GM19455 (cell line): ENCODE data around the gene RHCE.
"Not testable (repeated sequence)": the region's sequence is repeated elsewhere in the genome, so short reads cannot be mapped to it uniquely, and the experiment has no call there.

ENCODE experiments used
- ATAC-seq: cut with Tn5 transposase; IDR thresholded peaks from one replicate; pipeline ENCODE4 v1.9.1; 2021; ENCODE audit not compliant: unreplicated experiment

The RHCE gene

GRCh38 chr1:25402947-25403803 lies 17.4 kb downstream of the RHCE start:
- not testable (repeated sequence) for ATAC-seq

DNA sequence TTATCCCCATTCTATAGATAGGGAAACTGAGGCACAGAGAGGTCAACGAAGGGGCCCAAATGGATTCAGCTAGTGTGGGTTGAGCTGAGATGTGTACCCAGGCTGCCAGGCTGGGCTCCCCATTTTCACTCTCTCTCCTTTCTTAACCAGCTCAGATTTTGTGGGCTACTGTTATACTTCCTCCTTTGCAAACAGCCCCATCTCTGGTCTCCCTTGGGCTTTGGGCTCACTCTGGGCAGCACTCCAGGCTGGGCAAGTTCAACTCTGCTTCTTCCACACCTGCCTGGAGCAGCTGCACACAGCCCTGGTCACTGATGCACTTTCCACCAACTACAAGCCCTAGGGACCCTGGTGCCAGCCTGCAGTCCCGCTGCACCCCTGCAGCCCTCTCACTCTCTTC lies 22.5 kb downstream of the RHCE start:
- not testable (repeated sequence) for ATAC-seq

DNA sequence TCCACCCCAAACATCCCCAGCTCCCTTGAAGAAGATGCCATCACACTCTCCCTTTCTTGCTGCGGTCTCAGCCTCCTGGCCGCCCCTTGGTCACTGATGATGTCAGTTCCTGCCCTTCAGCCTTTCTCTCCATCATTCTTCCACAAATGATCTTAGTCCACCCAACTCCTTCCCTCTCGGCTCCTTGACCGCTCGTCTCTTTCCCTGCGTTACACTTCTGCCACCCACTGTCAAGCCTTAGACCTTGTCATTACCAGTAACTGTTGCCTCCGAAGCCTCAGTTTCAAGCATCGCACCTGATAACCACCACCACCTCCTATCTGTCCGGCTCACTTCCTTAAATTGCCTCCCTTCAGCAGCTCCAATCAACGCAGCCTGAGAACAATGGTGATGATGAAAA lies 23.1 kb downstream of the RHCE start:
- not testable (repeated sequence) for ATAC-seq

DNA sequence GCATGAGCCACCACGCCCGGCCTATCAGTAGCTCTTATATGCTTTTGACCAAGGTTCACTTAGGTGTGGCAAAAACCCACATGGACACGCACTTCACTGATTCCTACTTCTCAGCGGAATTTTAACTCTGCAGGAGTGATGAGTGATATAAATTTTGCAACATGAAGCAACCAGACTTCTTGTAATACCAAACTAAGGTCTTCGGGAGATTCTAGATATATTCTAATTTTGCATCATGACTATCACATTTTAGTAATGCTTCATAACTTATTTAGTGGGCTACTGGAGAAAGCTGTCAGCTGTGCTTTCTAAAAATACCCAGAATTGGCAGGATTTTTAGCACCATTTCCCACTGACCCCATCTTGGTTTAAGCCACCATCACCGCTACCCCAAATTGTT lies 27.8 kb downstream of the RHCE start:
- no peak for ATAC-seq

GRCh38 chr1:25389721-25390120 lies 30.9 kb downstream of the RHCE start:
- ATAC-seq = not testable (repeated sequence)

GRCh38 chr1:25388691-25389090 lies 31.9 kb downstream of the RHCE start:
- ATAC-seq = not testable (repeated sequence)

DNA sequence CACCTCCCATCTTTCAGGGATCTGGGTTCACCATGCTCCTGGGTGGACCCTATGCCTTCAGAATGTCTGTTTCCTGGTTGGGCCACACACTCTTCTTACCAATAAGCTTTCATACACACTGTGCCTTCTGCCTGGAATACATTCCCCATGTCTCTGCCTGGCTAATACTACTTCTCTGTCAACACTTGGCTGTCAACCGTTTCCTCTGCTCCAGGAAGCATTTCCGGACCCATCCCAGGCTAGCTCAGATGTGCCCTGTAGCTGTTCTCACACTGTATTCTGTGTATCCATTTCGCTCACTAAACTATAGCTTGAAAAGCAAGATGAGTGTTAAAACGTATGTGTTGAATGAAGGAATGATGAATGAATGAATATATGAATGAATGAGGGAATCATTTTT lies 33.5 kb downstream of the RHCE start:
- not testable (repeated sequence) for ATAC-seq

DNA sequence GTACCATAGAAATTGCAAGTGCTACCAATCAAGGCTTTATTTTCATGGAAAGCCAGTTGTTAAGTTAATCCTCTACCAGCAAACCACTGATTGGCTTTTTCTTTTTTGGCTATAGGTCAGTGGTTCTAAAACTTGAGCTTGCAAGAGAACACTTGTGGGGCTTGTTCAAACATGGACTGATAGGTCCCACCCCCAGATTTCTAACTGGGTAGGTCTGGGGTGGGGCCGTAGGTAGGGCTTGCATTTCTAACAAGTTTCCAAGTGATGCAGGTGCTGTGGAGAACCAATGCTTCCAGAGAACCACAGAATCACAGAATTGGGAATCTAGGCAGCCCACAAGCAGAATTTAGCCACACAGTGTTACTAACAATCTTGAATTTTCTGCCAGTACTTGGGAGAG lies 36.8 kb downstream of the RHCE start:
- not testable (repeated sequence) for ATAC-seq

DNA sequence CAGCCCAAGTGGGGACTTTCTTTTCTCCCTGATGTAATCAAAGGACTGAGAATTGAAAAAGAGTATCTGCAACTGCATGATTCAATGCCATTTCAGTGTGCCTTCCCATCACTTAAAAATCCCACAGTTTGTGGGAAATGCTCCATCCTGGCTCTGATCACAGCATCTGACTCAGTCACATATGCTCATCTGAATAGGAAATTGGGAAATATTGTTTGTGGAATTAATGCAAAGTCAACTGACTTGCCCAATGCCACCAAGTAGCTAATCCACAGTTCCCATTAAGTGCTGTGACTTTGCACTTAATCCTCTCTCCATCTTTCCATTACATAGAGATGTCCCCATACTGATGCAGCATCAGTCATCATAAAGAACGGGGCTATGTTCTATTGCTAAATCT lies 37.5 kb downstream of the RHCE start:
- not testable (repeated sequence) for ATAC-seq

DNA sequence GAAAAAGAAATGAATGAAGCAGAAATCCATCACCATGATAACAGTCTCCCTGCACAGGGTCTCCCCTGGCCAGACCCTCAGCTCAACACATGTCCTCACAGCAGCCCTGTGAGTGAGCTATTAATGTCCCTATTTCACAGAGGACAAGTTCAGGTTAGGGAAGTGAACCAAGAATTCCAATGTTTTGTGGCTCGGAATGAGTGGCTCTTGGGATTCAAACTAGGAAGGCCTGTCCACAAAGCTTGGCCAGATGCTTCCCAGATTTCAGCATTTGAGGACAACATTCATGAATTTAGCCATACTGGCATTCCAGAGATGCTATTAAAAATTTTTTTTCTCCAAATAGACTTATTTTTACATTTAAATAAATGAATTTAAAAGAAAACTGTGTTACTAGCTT lies 38.1 kb downstream of the RHCE start:
- not testable (repeated sequence) for ATAC-seq

GRCh38 chr1:25378367-25378766 lies 42.3 kb downstream of the RHCE start:
- ATAC-seq = not testable (repeated sequence)

DNA sequence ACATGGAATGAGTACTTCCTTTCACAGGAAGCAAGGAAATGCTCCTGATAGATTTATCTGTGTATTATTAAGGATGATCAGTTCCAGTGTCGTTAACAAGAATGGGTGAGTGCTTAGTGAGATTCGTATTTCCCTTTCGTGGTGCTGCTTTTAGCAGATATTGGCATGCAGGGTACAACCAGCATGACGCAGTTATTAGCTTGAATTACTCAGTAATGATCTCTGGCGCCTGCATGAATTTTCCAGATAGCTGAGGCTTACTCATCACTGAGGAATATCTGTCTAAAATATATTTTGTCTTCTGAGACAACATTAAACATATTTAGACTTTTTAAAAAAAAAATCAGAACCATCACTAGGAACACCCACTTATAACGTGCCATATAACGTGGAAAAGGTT lies 48.9 kb downstream of the RHCE start:
- not testable (repeated sequence) for ATAC-seq

DNA sequence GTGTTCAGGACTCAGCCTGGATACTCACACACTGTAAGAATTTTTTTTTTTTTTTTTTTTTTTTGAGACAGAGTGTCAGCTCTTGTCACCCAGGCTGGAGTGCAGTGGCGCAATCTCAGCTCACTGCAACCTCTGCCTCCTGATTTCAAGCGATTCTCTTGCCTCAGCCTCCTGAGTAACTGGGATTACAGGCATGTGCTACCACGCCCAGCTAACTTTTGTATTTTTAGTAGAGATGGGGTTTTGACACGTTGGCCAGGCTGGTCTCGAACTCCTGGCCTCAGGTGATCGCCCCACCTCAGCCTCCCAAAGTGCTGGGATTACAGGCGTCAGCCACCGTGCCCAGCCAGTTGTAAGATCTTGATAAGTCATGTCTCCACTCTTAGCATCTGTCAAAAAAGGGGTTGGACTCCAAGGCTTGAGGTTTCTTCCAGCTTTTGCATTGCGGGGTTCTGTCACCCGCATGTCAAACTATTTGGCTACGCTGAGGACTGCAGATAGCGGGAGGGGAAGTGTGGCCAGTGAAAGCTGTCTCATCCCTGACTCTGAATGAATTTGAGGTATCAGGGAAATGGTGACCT lies 50.8 kb downstream of the RHCE start:
- not testable (repeated sequence) for ATAC-seq

- no peak for ATAC-seq
Measured at GRCh38 chr1:25369241-25369640, 51.4 kb downstream of the RHCE start.

DNA sequence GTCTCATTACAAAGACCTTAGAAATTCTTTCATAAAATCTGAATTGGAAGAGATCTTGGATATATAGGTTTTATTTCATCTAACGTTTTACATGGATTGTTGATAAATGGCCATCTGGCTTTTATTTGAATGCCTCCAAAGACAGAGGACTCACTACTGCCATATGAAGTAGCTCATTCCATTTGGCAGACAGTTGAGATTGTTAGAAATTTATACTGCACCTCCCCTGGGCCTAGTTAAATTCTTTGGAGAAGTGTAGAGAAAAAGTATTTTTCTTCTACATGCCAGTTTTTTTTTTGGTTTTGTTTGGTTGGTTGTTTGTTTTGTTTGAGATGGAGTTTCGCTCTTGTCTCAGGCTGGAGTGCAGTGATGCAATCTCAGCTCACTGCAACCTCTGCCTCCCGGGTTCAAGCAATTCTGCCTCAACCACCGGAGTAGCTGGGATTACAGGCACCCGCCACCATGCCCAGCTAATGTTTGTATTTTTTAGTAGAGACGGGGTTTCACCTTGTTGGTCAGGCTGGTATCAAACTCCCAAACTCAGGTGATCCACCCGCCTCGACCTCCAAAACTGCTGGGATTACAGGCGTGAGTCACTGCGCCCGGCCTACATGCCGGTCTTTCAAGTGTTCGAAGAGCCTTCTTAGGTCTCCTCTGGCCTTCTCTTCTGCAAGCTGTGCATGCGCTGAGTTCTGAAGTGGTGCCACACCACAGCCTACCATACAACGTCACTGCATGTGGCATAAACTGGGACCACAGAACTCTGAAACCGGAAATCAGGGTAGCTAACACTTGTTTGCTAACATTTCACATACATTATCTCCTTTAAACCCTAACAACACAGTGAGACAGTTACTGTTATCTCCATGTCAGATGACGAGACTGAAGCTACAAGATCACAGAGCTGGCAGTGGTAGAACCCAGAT lies 57.7 kb downstream of the RHCE start:
- not testable (repeated sequence) for ATAC-seq

DNA sequence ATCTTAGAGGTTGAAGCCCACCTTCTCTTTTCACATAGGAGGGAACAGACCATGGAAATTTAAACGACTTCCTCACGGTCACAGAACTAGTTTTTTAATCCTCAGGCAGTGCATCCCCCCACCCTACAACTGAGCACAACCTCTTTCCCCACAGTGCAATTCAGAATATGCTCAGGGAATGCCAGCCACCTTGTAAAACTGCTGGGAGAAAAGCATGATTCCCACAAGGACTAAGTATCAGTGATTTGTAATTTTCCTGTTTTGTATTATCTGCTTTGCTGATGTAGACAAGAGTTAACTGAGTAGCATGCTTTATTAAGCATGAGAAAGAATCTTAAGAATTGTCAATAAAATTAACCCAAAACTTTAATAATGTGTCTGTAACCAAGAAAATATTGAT lies 58.7 kb downstream of the RHCE start:
- ATAC-seq = no peak

- ATAC-seq = no peak
Measured at GRCh38 chr1:25360596-25361581, 59.7 kb downstream of the RHCE start.

GRCh38 chr1:25356848-25357247 lies 63.8 kb downstream of the RHCE start:
- no peak for ATAC-seq

GRCh38 chr1:25356441-25356840 lies 64.2 kb downstream of the RHCE start:
- no peak for ATAC-seq

DNA sequence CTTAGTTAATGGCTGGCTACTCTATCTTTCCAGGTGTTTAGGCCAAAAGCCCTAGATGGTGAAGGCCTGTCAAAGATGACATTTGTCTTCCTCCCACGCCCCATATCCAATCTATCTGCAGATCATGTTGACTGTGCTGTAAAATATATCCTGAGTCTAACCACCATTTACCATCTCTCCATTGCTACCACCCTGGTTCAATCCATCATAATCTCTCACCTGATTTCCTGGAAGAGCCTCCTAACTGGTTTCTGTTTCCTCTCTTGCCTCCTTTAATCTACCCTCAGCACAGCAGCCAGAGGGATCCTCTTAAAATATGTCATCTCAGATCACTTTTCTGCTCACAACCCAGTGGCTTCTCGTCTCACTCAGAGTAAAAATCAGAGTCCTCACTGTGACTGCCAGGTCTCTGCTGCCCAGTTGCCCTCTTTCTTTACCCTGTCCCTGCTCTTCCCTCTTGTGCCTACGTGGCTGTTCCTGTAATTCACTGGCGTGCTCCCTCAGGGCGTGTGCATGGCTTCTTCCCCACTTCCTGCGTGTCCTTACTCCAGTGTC lies 64.7 kb downstream of the RHCE start:
- ATAC-seq = no peak
